CD8-positive, alpha-beta memory T cell (primary cell): ENCODE data around the gene PPP2R2B. TPM values are rescaled to one million over a fixed set of nuclear protein-coding genes. Genes with fewer than 3 reads are reported as not detected.

Experiments
- CTCF ChIA-PET: fragments of 350-600 bp; sonication (Branson Sonifier 250); formaldehyde crosslinking; loops from one replicate; lab custom pipeline; 2021; ENCODE audit warnings: antibody characterized with exemption; lab: Charles Lee
- POLR2A ChIA-PET: fragments of 350-600 bp; sonication (Branson Sonifier 250); formaldehyde crosslinking; loops from one replicate; lab custom pipeline; 2021; ENCODE audit warnings: antibody characterized with exemption; lab: Charles Lee
- DNase-seq, 5 donors: peaks; one replicate each; pipeline versions ENCODE4 v3.0.0 to v3.0.0-alpha.2; 2020 to 2022; ENCODE audit warnings: mixed read lengths in 1 of 5
- H3K27ac ChIP-seq: one replicate; pipeline ENCODE4 v1.7.0; 2013; ENCODE audit warnings: low read depth, mild to moderate bottlenecking, low read length, moderate library complexity
- H3K27me3 ChIP-seq: 2 replicates; pipeline ENCODE4 v1.7.0; 2013; ENCODE audit warnings: low read length, mild to moderate bottlenecking; ENCODE audit not compliant: insufficient read depth, poor library complexity, severe bottlenecking
- H3K36me3 ChIP-seq: 2 replicates; pipeline ENCODE4 v1.7.0; 2013; ENCODE audit warnings: mild to moderate bottlenecking, low read length, moderate library complexity; ENCODE audit not compliant: insufficient read depth
- H3K4me1 ChIP-seq: 2 replicates; pipeline ENCODE4 v1.7.0; 2013; ENCODE audit warnings: mild to moderate bottlenecking, low read length, moderate library complexity; ENCODE audit not compliant: insufficient read depth
- H3K4me3 ChIP-seq: 2 replicates; pipeline ENCODE4 v1.7.0; 2013; ENCODE audit warnings: mild to moderate bottlenecking, low read length
- H3K9me3 ChIP-seq: 2 replicates; pipeline ENCODE4 v1.7.0; 2013; ENCODE audit warnings: mild to moderate bottlenecking, low read length
- H3K27ac Mint-ChIP-seq, 8 donors: one replicate each; pipeline ENCODE4 v1.8.0; 2020 to 2021; ENCODE audit warnings: mixed read lengths in 8 of 8, mild to moderate bottlenecking in 6 of 8, inconsistent platforms in 3 of 8, moderate library complexity in 3 of 8
- H3K27me3 Mint-ChIP-seq, 2 donors: one replicate each; pipeline ENCODE4 v1.8.0; 2020 to 2021; ENCODE audit warnings: mixed read lengths in 2 of 2, mild to moderate bottlenecking in 1 of 2, moderate library complexity in 1 of 2
- H3K36me3 Mint-ChIP-seq, 3 donors: one replicate each; pipeline ENCODE4 v1.8.0; 2020 to 2021; ENCODE audit warnings: mixed read lengths in 3 of 3, inconsistent platforms in 1 of 3, mild to moderate bottlenecking in 1 of 3
- H3K4me1 Mint-ChIP-seq, 3 donors: one replicate each; pipeline ENCODE4 v1.8.0; 2020 to 2021; ENCODE audit warnings: mixed read lengths in 3 of 3, inconsistent platforms in 1 of 3, mild to moderate bottlenecking in 1 of 3
- H3K4me3 Mint-ChIP-seq, 7 donors: one replicate each; pipeline ENCODE4 v1.8.0; 2020 to 2021; ENCODE audit warnings: mixed read lengths in 7 of 7, mild to moderate bottlenecking in 6 of 7, moderate library complexity in 4 of 7, inconsistent platforms in 2 of 7
- H3K9me3 Mint-ChIP-seq, 5 donors: one replicate each; pipeline ENCODE4 v1.8.0; 2020 to 2022; ENCODE audit warnings: mixed read lengths in 5 of 5, mild to moderate bottlenecking in 3 of 5, moderate library complexity in 2 of 5, inconsistent platforms in 1 of 5
- polyA plus RNA-seq: library from polyadenylated mRNA; unstranded; fragments of 300-500 nt; fragmentation: Illumina TruSeq; gene quantifications from one replicate; pipeline ENCODE4 v1.2.3, GENCODE V29; 2021
- total RNA-seq, 2 experiments: library from RNA; stranded (reverse); gene quantifications; one replicate each; pipeline ENCODE4 v1.2.3, GENCODE V29; 2021

PPP2R2B gene
- total and polyA plus RNA-seq, 3 experiments from 2014 or later, result 2.3 to 29.7 (median 4.2) TPM

DNA sequence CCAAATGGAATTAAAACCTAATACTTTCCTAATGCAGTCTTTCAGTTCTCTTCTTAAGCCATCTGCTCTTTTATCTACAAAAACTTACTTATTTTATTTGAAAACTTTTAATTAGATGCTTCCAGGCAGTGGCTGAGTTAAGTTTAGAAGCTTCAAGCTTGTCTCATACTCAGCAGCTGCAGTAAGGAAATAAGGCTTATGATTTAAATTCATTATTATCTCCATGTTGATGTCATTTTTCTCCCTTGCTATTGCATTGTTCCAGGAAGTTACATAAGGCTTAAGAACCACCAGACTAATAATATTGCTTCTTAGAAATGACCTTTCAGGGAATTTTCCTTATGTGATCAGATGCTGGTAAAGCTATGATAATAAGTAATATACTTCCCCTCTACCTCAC is 119.6 kb downstream of the PPP2R2B start:
- Histone ChIP-seq H3K9me3 (no peaks in the 10 kb centered on the region), H3K4me1 (peaks cover 18% of the 10 kb centered on the region), H3K27ac (no peak overlapping the region), H3K27me3 (no peaks in the 10 kb centered on the region), H3K36me3 (no peaks in the 10 kb centered on the region), H3K4me3 (no peak overlapping the region)
- no peak for DNase-seq
- Mint-ChIP-seq H3K27me3 (no peaks in the 10 kb centered on the region), H3K4me1 (peaks cover 50 to 77% (median 58%) of the 10 kb centered on the region in 3 donors), H3K27ac (peak overlapping the region in 2 of 8 donors; percentile 10 to 32), H3K4me3 (no peak overlapping the region), H3K36me3 (peaks cover 3 to 17% (median 5%) of the 10 kb centered on the region in 3 donors), H3K9me3 (peaks cover 0 to 4% (median 0%) of the 10 kb centered on the region in 5 donors)
- POLR2A ChIA-PET, result interaction anchor here (1.1 kb wide), 1 partner anchor 118 kb away, joined by 3 read pairs; no protein-coding TSS in a partner anchor
- CTCF ChIA-PET, result no interaction called here

GRCh38 chr5:146758076-146758475 is 120.5 kb downstream of the PPP2R2B start:
- H3K4me1 Mint-ChIP-seq, result peaks cover 58 to 86% (median 66%) of the 10 kb centered on the region in 3 donors
- no peak overlapping the region for H3K4me3 Mint-ChIP-seq
- no peaks in the 10 kb centered on the region for H3K27me3 ChIP-seq
- peaks cover 0 to 4% (median 0%) of the 10 kb centered on the region in 5 donors for H3K9me3 Mint-ChIP-seq
- ChIA-PET POLR2A (interaction anchor here (1.1 kb wide), 1 partner anchor 119 kb away, joined by 3 read pairs; no protein-coding TSS in a partner anchor), CTCF (no interaction called here)
- H3K27ac Mint-ChIP-seq, result peak overlapping the region in 1 of 8 donors; percentile 2
- no peak overlapping the region for H3K4me3 ChIP-seq
- H3K36me3 Mint-ChIP-seq, result peaks cover 3 to 17% (median 5%) of the 10 kb centered on the region in 3 donors
- no peaks in the 10 kb centered on the region for H3K36me3 ChIP-seq
- peaks cover 27% of the 10 kb centered on the region for H3K4me1 ChIP-seq
- H3K27me3 Mint-ChIP-seq, result no peaks in the 10 kb centered on the region
- no peak for DNase-seq
- H3K27ac ChIP-seq, result no peak overlapping the region
- H3K9me3 ChIP-seq, result no peaks in the 10 kb centered on the region

DNA sequence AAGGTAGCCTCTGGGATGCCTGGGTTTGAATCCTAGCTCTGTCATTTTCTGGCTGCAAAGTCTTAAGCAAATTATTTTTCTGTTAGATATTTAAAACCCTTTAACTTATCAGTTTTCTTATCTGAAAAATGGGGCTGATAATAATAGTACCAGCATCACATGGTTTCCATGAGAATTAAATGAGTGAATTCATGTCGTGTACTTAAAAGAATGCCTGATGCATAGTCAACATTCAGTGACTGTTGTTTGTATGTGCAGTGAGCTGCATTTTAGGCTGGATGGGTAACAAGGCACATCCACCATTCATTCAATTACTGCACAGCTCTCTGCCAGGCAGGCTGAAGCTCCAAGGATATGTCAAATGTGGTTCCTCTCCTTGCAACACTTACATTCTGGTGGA is 122.0 kb downstream of the PPP2R2B start:
- no peak for DNase-seq
- Histone ChIP-seq H3K36me3 (no peaks in the 10 kb centered on the region), H3K4me3 (no peak overlapping the region), H3K4me1 (peaks cover 42% of the 10 kb centered on the region), H3K27me3 (no peaks in the 10 kb centered on the region), H3K27ac (no peak overlapping the region), H3K9me3 (no peaks in the 10 kb centered on the region)
- Mint-ChIP-seq H3K9me3 (peaks cover 0 to 5% (median 1%) of the 10 kb centered on the region in 5 donors), H3K4me1 (peaks cover 69 to 90% (median 81%) of the 10 kb centered on the region in 3 donors), H3K36me3 (peaks cover 3 to 14% (median 7%) of the 10 kb centered on the region in 3 donors), H3K4me3 (no peak overlapping the region), H3K27me3 (no peaks in the 10 kb centered on the region), H3K27ac (peak overlapping the region in 2 of 8 donors; percentile 49 to 85)
- CTCF ChIA-PET, result interaction anchor here (1.4 kb wide), 1 partner anchor 11 kb away, joined by 3 read pairs; no protein-coding TSS in a partner anchor
- POLR2A ChIA-PET, result no interaction called here

- Histone ChIP-seq H3K4me3 (no peak overlapping the region), H3K27ac (no peak overlapping the region), H3K4me1 (peaks cover 50% of the 10 kb centered on the region), H3K27me3 (no peaks in the 10 kb centered on the region), H3K9me3 (peaks cover 3% of the 10 kb centered on the region), H3K36me3 (no peaks in the 10 kb centered on the region)
- H3K27ac Mint-ChIP-seq, result peak overlapping the region in 1 of 8 donors; percentile 12
- ChIA-PET POLR2A (no interaction called here), CTCF (interaction anchor here (1.4 kb wide), 1 partner anchor 12 kb away, joined by 3 read pairs; no protein-coding TSS in a partner anchor)
- H3K4me3 Mint-ChIP-seq, result no peak overlapping the region
- H3K36me3 Mint-ChIP-seq, result peaks cover 3 to 17% (median 10%) of the 10 kb centered on the region in 3 donors
- H3K27me3 Mint-ChIP-seq, result no peaks in the 10 kb centered on the region
- peaks cover 1 to 7% (median 4%) of the 10 kb centered on the region in 5 donors for H3K9me3 Mint-ChIP-seq
- peaks cover 76 to 97% (median 88%) of the 10 kb centered on the region in 3 donors for H3K4me1 Mint-ChIP-seq
- DNase-seq, result no peak
Observed at GRCh38 chr5:146755793-146756192, 122.8 kb downstream of the PPP2R2B start.

- Histone ChIP-seq H3K36me3 (no peaks in the 10 kb centered on the region), H3K4me1 (peaks cover 60% of the 10 kb centered on the region), H3K27ac (no peak overlapping the region), H3K9me3 (peaks cover 3% of the 10 kb centered on the region), H3K4me3 (peak overlapping the region; percentile 46), H3K27me3 (no peaks in the 10 kb centered on the region)
- Mint-ChIP-seq H3K9me3 (peaks cover 1 to 4% (median 4%) of the 10 kb centered on the region in 5 donors), H3K4me1 (peaks cover 78 to 97% (median 85%) of the 10 kb centered on the region in 3 donors), H3K4me3 (peak overlapping the region in 4 of 7 donors; percentile 11 to 79 (median 61)), H3K27ac (peak overlapping the region; percentile 69 to 97 (median 95)), H3K36me3 (peaks cover 0 to 11% (median 6%) of the 10 kb centered on the region in 3 donors), H3K27me3 (no peaks in the 10 kb centered on the region)
- ChIA-PET CTCF (no interaction called here), POLR2A (no interaction called here)
- DNase-seq, result no peak
Observed at GRCh38 chr5:146754621-146755020, 123.9 kb downstream of the PPP2R2B start.

GRCh38 chr5:146753641-146754040 is 124.9 kb downstream of the PPP2R2B start:
- H3K4me1 Mint-ChIP-seq, result peaks cover 73 to 92% (median 79%) of the 10 kb centered on the region in 3 donors
- no peaks in the 10 kb centered on the region for H3K27me3 Mint-ChIP-seq
- H3K27ac ChIP-seq, result peak overlapping the region; percentile 22
- H3K4me1 ChIP-seq, result peaks cover 55% of the 10 kb centered on the region
- DNase-seq, result peak in 1 of 5 donors; percentile 13
- H3K9me3 Mint-ChIP-seq, result peaks cover 1 to 4% (median 4%) of the 10 kb centered on the region in 5 donors
- H3K4me3 ChIP-seq, result peak overlapping the region; percentile 46
- ChIA-PET POLR2A (no interaction called here), CTCF (interaction anchor here (1.4 kb wide), 1 partner anchor 124 kb away, joined by 5 read pairs; the partner anchor contains the start of gene PPP2R2B)
- peak overlapping the region; percentile 6 to 85 (median 57) for H3K4me3 Mint-ChIP-seq
- peaks cover 2 to 15% (median 6%) of the 10 kb centered on the region in 3 donors for H3K36me3 Mint-ChIP-seq
- H3K27me3 ChIP-seq, result no peaks in the 10 kb centered on the region
- peak overlapping the region; percentile 84 to 97 (median 95) for H3K27ac Mint-ChIP-seq
- H3K9me3 ChIP-seq, result peaks cover 3% of the 10 kb centered on the region
- H3K36me3 ChIP-seq, result no peaks in the 10 kb centered on the region

- H3K27me3 Mint-ChIP-seq, result no peaks in the 10 kb centered on the region
- H3K27ac Mint-ChIP-seq, result peak overlapping the region; percentile 84 to 97 (median 95)
- Histone ChIP-seq H3K27me3 (no peaks in the 10 kb centered on the region), H3K9me3 (peaks cover 3% of the 10 kb centered on the region), H3K36me3 (no peaks in the 10 kb centered on the region), H3K27ac (peak overlapping the region; percentile 22), H3K4me1 (peaks cover 55% of the 10 kb centered on the region), H3K4me3 (peak overlapping the region; percentile 8)
- DNase-seq, result peak; percentile 47 to 85 (median 60)
- peaks cover 3 to 25% (median 6%) of the 10 kb centered on the region in 3 donors for H3K36me3 Mint-ChIP-seq
- peaks cover 68 to 88% (median 71%) of the 10 kb centered on the region in 3 donors for H3K4me1 Mint-ChIP-seq
- H3K9me3 Mint-ChIP-seq, result peaks cover 2 to 8% (median 4%) of the 10 kb centered on the region in 5 donors
- POLR2A ChIA-PET, result no interaction called here
- H3K4me3 Mint-ChIP-seq, result peak overlapping the region; percentile 47 to 85 (median 78)
- CTCF ChIA-PET, result no interaction called here
Observed at GRCh38 chr5:146751781-146752401, 126.7 kb downstream of the PPP2R2B start.

- H3K4me1 Mint-ChIP-seq, result peaks cover 64 to 85% (median 71%) of the 10 kb centered on the region in 3 donors
- peaks cover 2 to 8% (median 4%) of the 10 kb centered on the region in 5 donors for H3K9me3 Mint-ChIP-seq
- H3K27ac Mint-ChIP-seq, result peak overlapping the region; percentile 84 to 97 (median 95)
- Histone ChIP-seq H3K27me3 (no peaks in the 10 kb centered on the region), H3K4me1 (peaks cover 55% of the 10 kb centered on the region), H3K4me3 (no peak overlapping the region), H3K27ac (no peak overlapping the region), H3K9me3 (peaks cover 3% of the 10 kb centered on the region), H3K36me3 (no peaks in the 10 kb centered on the region)
- H3K27me3 Mint-ChIP-seq, result no peaks in the 10 kb centered on the region
- peak overlapping the region in 4 of 7 donors; percentile 16 to 85 (median 78) for H3K4me3 Mint-ChIP-seq
- DNase-seq, result no peak
- peaks cover 3 to 25% (median 5%) of the 10 kb centered on the region in 3 donors for H3K36me3 Mint-ChIP-seq
- POLR2A ChIA-PET, result no interaction called here
- CTCF ChIA-PET, result no interaction called here
Observed at GRCh38 chr5:146751054-146751453, 127.5 kb downstream of the PPP2R2B start.
